HepG2 (cell line): Measurements from ENCODE around the gene SYT17. TPM values are rescaled to one million over a fixed set of nuclear protein-coding genes. Genes with fewer than 3 reads are reported as not detected.

Source experiments
- ADNP ChIP-seq: sonication (generic); formaldehyde crosslinking; IDR thresholded peaks from 2 replicates; pipeline ENCODE4 v1.4.0; 2020; ENCODE audit warnings: missing genetic modification reagents
- ATF1 ChIP-seq: IDR thresholded peaks from 2 replicates; pipeline ENCODE4 v1.6.1; 2016; ENCODE audit warnings: mild to moderate bottlenecking, control low read depth
- BHLHE40 ChIP-seq: IDR thresholded peaks from 2 replicates; pipeline ENCODE4 v1.6.1; 2011; ENCODE audit warnings: low read length, improper control_type of control experiment
- BORCS8-MEF2B ChIP-seq: sonication (generic); formaldehyde crosslinking; IDR thresholded peaks from 2 replicates; pipeline ENCODE4 v1.8.0; 2022; ENCODE audit warnings: mild to moderate bottlenecking, missing genetic modification reagents
- DMTF1 ChIP-seq: sonication (generic); formaldehyde crosslinking; IDR thresholded peaks from 2 replicates; pipeline ENCODE4 v1.4.0; 2020; ENCODE audit warnings: mild to moderate bottlenecking, missing genetic modification reagents
- JDP2 ChIP-seq: sonication (generic); formaldehyde crosslinking; IDR thresholded peaks from 2 replicates; pipeline ENCODE4 v1.8.1; 2022; ENCODE audit warnings: missing genetic modification reagents, borderline replicate concordance
- LBX2 ChIP-seq: sonication (generic); formaldehyde crosslinking; IDR thresholded peaks from 2 replicates; pipeline ENCODE4 v1.5.0; 2020; ENCODE audit warnings: missing genetic modification reagents, mild to moderate bottlenecking, borderline replicate concordance
- MAFF ChIP-seq: IDR thresholded peaks from 2 replicates; pipeline ENCODE4 v1.6.1; 2011; ENCODE audit warnings: low read depth, low read length, improper control_type of control experiment
- NR2C2 ChIP-seq: sonication (generic); formaldehyde crosslinking; IDR thresholded peaks from 2 replicates; pipeline ENCODE4 v1.4.0; 2020; ENCODE audit warnings: missing genetic modification reagents, mild to moderate bottlenecking, moderate library complexity, borderline replicate concordance
- NR2F1 ChIP-seq, 2 experiments: fragments of 450-650 bp in 1 of 2; formaldehyde crosslinking in 1 of 2; IDR thresholded peaks; 2 replicates each; pipeline versions ENCODE4 v1.5.0 to v1.6.1; 2016 to 2020; ENCODE audit warnings: mild to moderate bottlenecking in 1 of 2, missing compliant biosample characterization in 1 of 2, missing genetic modification reagents in 1 of 2, moderate library complexity in 1 of 2
- SAFB2 ChIP-seq: sonication (generic); formaldehyde crosslinking; IDR thresholded peaks from 2 replicates; pipeline ENCODE4 v1.5.1; 2020; ENCODE audit warnings: missing genetic modification reagents, low read depth, mild to moderate bottlenecking, borderline replicate concordance
- TERF1 ChIP-seq: sonication (generic); formaldehyde crosslinking; IDR thresholded peaks from 2 replicates; pipeline ENCODE4 v1.8.0; 2022; ENCODE audit warnings: mild to moderate bottlenecking, missing genetic modification reagents, moderate library complexity
- YY1 ChIP-seq: IDR thresholded peaks from 2 replicates; pipeline ENCODE4 v1.6.1; 2011; ENCODE audit warnings: low read length, low read depth, moderate library complexity, mild to moderate bottlenecking; ENCODE audit not compliant: insufficient read depth, insufficient replicate concordance
- ZHX1 ChIP-seq: sonication (generic); formaldehyde crosslinking; IDR thresholded peaks from 2 replicates; pipeline ENCODE4 v1.8.1; 2022; ENCODE audit warnings: low read depth, mild to moderate bottlenecking, missing genetic modification reagents
- ZNF335 ChIP-seq: sonication (generic); formaldehyde crosslinking; IDR thresholded peaks from 2 replicates; pipeline ENCODE4 v1.4.0; 2020; ENCODE audit warnings: missing genetic modification reagents
- ZNF543 ChIP-seq: sonication (generic); formaldehyde crosslinking; IDR thresholded peaks from 2 replicates; pipeline ENCODE4 v1.4.0; 2020; ENCODE audit warnings: mild to moderate bottlenecking, missing genetic modification reagents
- ZNF563 ChIP-seq: sonication (generic); formaldehyde crosslinking; IDR thresholded peaks from 2 replicates; pipeline ENCODE4 v1.8.0; 2022; ENCODE audit warnings: mild to moderate bottlenecking, moderate library complexity, missing genetic modification reagents
- ZNF687 ChIP-seq: sonication (generic); formaldehyde crosslinking; IDR thresholded peaks from 2 replicates; pipeline ENCODE4 v1.5.1; 2020; ENCODE audit warnings: mild to moderate bottlenecking, missing genetic modification reagents, moderate library complexity
- polyA plus RNA-seq, 8 experiments: library from polyadenylated mRNA; depleted of rRNA in 3 of 8; stranded (reverse) in 7 of 8; unstranded in 1 of 8; fragments of >200 nt; fragmentation: Illumina TruSeq in 4 of 8; extraction: Trizol in 4 of 8; gene quantifications; 2 replicates each; pipeline versions ENCODE4 v1.2.1 to v1.2.3, GENCODE V29; 2011 to 2016; ENCODE audit warnings: low read depth in 4 of 8, missing spikeins in 1 of 8, mixed read lengths in 1 of 8; ENCODE audit not compliant: insufficient read depth in 1 of 8
- total RNA-seq, 5 experiments: library from RNA; depleted of rRNA; stranded (reverse); fragments of >200 nt; fragmentation: Illumina TruSeq; extraction: Trizol; gene quantifications; 2 replicates each; pipeline ENCODE4 v1.2.3, GENCODE V29; 2016; ENCODE audit warnings: low read depth in 1 of 5

SYT17 gene
- total and polyA plus RNA-seq, 2 of the 13 experiments (the other 11 are each of a cell fraction or from before 2014, with no cell fraction given): 0.44 TPM; not detected in 1

- TF ChIP-seq YY1 (peak; percentile 73), LBX2 (CRISPR knock-in tag) (no peak), ADNP (CRISPR knock-in tag) (no peak), SAFB2 (CRISPR knock-in tag) (0 out of 2 replicates have a peak, but pooled peaks have one; percentile 36), ZHX1 (CRISPR knock-in tag) (peak; percentile 42; the same call in 1 of the 2 replicates), NR2F1 (CRISPR knock-in tag; IDR thresholded peaks at IDR 0.05) (no peak), DMTF1 (CRISPR knock-in tag) (no peak), ATF1 (CRISPR knock-in tag) (no peak), ZNF543 (CRISPR knock-in tag) (peak; percentile 35; the same call in 1 of the 2 replicates), ZNF687 (CRISPR knock-in tag) (peak; percentile 49; the same call in 1 of the 2 replicates), BHLHE40 (0 out of 2 replicates have a peak, but pooled peaks have one; percentile 11), JDP2 (no peak), MAFF (no peak), BORCS8-MEF2B (CRISPR knock-in tag) (peak; percentile 76), TERF1 (CRISPR knock-in tag) (no peak), ZNF335 (CRISPR knock-in tag) (no peak), ZNF563 (CRISPR knock-in tag) (0 out of 2 replicates have a peak, but pooled peaks have one; percentile 37), NR2C2 (CRISPR knock-in tag) (no peak)
Measured at GRCh38 chr16:19167710-19168370, at the start of gene SYT17 (continued).
